ENCODE measurements around the gene AIP. TPM values are rescaled to one million over a fixed set of nuclear protein-coding genes. Genes with fewer than 3 reads are reported as not detected.

AIP gene
- total and polyA plus RNA-seq, 7 donors = 25.3 to 71.5 (median 42.7) TPM

- DNase-seq = no peak
- TF ChIP-seq CTCF (IDR thresholded peaks at IDR 0.05) = no peak
- no peaks in the 10 kb centered on the region for H3K9me3 ChIP-seq
- peaks cover 5% of the 10 kb centered on the region for H3K4me1 ChIP-seq
- no peak overlapping the region for H3K4me3 ChIP-seq
- 85 to 93% (median 92%) methylated on average over 1 of the region's 1 CpG for WGBS, 3 donors
- H3K27ac ChIP-seq = no peak overlapping the region
- ATAC-seq = no peak
- intact Hi-C loops (cut with DNase I) = no loop called here
- peaks cover 0 to 11% (median 5%) of the 10 kb centered on the region in 3 donors for H3K27me3 ChIP-seq (ENCODE audit: insufficient read depth in 3 of 3, low read length in 2 of 3)
- H3K36me3 ChIP-seq (ENCODE audit: insufficient read depth in 1 of 2, low read depth in 1 of 2) = no peaks in the 10 kb centered on the region
These were observed 17.6 kb downstream of the AIP start for GRCh38 chr11:67500484-67500821.

GRCh38 chr11:67500831-67501715, 18.2 kb downstream of the AIP start:
- H3K9me3 ChIP-seq = no peaks in the 10 kb centered on the region
- H3K36me3 ChIP-seq (ENCODE audit: insufficient read depth in 1 of 2, low read depth in 1 of 2) = no peaks in the 10 kb centered on the region
- peaks cover 11% of the 10 kb centered on the region for H3K4me1 ChIP-seq
- H3K27me3 ChIP-seq (ENCODE audit: insufficient read depth in 3 of 3, low read length in 2 of 3) = peaks cover 0 to 11% (median 8%) of the 10 kb centered on the region in 3 donors
- no peak overlapping the region for H3K27ac ChIP-seq
- whole genome bisulfite sequencing, 3 donors = 91 to 92% (median 92%) methylated on average over 9 of the region's 9 CpGs
- no peak for TF ChIP-seq CTCF (IDR thresholded peaks at IDR 0.05)
- intact Hi-C loops (cut with DNase I) = no loop called here
- DNase-seq = peak in 1 of 2 donors; percentile 44
- H3K4me3 ChIP-seq = no peak overlapping the region
- no peak for ATAC-seq

GRCh38 chr11:67501854-67502253, 19.0 kb downstream of the AIP start:
- intact Hi-C loops (cut with DNase I) = no loop called here
- Histone ChIP-seq H3K4me3 (no peak overlapping the region), H3K4me1 (peaks cover 19% of the 10 kb centered on the region), H3K27me3 (ENCODE audit: insufficient read depth in 3 of 3, low read length in 2 of 3) (peaks cover 0 to 11% (median 8%) of the 10 kb centered on the region in 3 donors), H3K9me3 (no peaks in the 10 kb centered on the region), H3K27ac (no peak overlapping the region), H3K36me3 (ENCODE audit: insufficient read depth in 1 of 2, low read depth in 1 of 2) (peaks cover 0 to 7% of the 10 kb centered on the region in 2 donors)
- DNase-seq (no peak), ATAC-seq (no peak)
- no peak for TF ChIP-seq CTCF (IDR thresholded peaks at IDR 0.05)
- WGBS, 3 donors = 96 to 98% (median 97%) methylated on average over 18 of the region's 18 CpGs

GRCh38 chr11:67502328-67502979, 19.6 kb downstream of the AIP start:
- WGBS, 3 donors = 91 to 95% (median 95%) methylated on average over 18 of the region's 18 CpGs
- peaks cover 25% of the 10 kb centered on the region for H3K4me1 ChIP-seq
- no peak for DNase-seq
- intact Hi-C loops (cut with DNase I) = no loop called here
- no peaks in the 10 kb centered on the region for H3K9me3 ChIP-seq
- peaks cover 0 to 11% of the 10 kb centered on the region in 2 donors for H3K36me3 ChIP-seq (ENCODE audit: insufficient read depth in 1 of 2, low read depth in 1 of 2)
- H3K27me3 ChIP-seq (ENCODE audit: insufficient read depth in 3 of 3, low read length in 2 of 3) = peaks cover 0 to 11% (median 8%) of the 10 kb centered on the region in 3 donors
- no peak for TF ChIP-seq CTCF (IDR thresholded peaks at IDR 0.05)
- no peak for ATAC-seq
- no peak overlapping the region for H3K4me3 ChIP-seq
- H3K27ac ChIP-seq = no peak overlapping the region
